NCI-H69 (cell line): ENCODE results near the gene SWAP70.
"Not testable (repeated sequence)": the region's sequence is repeated elsewhere in the genome, so short reads cannot be mapped to it uniquely, and the experiment has no call there.

Experiments used
- DNase-seq: peaks from one replicate; lab custom pipeline; 2025; lab: John Stamatoyannopoulos, UW

Gene SWAP70

DNA sequence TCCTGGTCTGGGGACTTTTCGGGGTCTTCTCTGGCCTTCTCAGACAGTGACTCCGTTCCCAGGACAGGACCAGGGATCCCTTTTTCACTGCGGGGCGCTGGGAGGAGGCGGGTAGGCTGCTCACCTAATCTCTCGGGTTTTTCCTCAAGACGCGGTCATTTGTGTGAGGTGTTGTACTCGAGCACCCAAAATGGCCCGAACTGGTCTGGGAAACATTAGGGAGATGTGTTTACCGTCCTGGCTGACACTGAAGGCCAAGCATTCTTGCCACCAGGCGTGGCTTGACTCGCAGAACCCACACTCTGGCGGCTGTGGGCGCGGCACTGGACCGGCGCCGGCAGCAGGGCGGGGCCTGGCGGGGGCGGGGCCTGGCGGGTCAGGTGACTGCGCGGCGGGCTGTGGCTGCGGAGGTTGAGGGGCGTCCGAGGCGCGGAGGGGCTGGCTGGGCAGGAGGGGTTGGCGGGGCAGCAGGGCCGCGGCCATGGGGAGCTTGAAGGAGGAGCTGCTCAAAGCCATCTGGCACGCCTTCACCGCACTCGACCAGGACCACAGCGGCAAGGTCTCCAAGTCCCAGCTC, at the start of gene SWAP70:
Gene SWAP70, plus strand, starts transcription at position 379 of the 577 bp plus-strand sequence. Its CDS starts 103 bp downstream, at position 482.
- peak; percentile 84 for DNase-seq

DNA sequence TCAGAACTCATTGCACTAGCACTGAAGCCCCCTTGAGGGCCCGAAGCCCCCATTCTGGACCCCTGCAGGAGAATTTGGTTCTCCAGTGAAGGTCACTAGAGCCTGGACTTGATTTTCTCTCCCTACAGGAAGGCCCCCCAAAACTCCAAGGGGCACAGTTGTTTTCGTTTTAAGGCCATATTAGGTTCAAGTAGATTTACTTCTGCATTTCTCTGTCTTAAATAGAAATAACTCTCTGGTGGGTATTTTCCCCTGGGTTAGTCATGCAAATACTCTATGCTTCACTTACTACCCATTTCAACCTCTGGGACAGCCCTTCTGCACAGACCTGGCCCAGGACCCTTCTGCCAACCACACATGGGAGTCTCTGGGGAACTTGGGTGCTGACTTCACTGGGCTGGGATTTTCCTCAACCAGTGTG, 48.8 kb upstream of the SWAP70 start:
- no peak for DNase-seq

DNA sequence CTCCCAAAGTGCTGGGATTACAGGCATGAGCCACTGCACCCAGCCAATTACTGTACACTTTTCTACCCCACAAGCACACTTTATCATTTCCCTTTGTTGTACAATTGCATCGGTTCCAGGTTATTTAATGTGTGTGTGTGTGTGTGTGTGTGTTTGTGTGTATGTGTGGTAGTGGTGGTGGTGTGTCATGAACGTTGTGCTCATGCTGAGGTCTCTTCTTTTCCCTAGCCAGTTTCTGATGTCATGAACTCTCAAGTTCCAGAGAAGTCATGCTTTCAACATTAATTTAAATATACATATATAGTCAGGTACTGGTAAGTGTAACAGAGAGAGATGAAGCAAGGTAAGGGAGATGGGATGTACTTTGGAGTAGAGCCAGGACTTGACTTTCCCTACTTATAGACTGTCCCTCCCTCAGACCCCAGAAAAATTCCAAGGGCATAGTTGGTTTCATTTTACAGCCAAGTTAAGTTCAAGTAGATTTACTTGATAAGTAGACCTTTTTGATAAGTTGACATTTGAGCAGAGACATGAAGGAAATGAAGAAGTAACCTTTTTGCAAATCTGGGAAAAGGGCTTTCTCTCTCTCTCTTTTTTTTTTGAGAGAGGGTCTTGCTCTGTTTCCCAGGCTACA, 47.7 kb upstream of the SWAP70 start:
- DNase-seq, result no peak

DNA sequence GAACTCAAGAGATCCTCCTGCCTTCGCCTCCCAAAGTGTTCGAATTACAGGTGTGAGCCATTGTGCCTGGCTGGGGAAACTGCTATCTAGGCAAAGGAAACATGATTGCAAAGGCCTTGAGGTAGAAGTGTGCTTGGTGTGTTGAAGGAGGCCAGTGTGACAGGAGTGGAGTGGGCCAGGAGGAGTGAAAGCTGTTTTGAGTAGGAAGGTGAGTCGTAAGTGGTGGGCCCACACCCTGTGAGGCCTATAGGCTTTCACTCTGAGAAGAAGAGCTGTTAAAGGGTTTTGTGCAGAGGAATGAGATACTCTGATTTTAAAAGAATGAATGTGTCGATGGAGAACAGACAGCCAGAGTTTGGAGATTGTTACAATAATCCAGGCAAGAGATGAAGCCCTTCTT, 47.0 kb upstream of the SWAP70 start:
- no peak for DNase-seq

DNA sequence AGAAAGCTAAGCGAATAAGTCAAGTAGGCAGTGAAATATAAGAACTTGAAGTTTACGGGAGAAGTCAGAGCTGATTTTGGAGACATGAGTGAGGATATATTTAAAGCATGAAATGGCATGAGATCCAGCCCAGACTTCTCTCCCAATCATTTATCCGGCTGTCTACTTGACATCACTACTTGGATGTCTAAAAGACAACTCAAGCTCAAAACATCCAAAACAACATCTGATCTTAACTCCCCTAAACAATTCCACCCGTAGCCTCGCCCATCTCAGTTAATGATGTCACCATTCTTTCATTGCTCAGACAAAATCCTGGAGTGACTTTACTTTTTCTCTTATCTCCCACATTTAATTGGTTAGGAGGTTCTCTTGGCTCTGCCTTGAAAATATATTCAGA, 45.9 kb upstream of the SWAP70 start:
- DNase-seq, result no peak

DNA sequence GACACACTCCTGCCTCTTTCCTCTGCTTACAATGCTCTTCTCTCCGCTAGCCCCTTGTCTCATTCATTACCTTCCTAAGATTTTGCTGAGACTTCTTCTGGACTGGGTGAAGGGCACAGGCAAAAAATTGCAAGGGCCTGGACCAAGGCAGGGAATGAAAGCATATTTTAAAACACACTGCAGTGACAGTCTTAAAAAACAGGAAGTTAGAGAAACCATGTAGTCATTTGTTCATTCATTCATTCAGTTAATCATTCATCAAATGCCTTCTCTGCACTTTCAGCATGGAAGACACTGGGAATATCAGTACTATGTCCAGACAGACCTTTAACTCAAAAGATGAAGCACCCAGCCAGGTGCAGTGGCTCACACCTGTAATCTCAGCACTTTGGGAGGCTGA, 44.9 kb upstream of the SWAP70 start:
- DNase-seq, result no peak

DNA sequence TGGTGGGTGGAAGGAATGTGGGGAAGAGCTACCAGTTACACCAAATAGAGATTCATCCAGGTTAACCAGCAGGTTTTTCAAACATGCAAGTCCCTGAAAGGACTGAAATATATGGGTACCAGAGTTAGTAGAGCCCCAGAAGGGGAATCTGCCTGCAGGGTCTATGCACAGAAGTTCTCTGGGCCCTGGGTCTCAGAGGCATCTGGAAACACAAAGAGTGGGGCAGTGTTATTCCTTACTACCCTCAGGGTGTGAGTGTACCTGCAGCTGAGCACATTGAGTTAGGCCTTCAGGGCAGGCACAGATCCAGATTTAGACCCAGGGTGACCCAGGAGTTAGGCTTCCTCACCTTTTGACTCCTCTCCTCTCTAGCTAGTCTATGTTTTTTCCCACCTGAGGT, 43.9 kb upstream of the SWAP70 start:
- DNase-seq, result no peak

DNA sequence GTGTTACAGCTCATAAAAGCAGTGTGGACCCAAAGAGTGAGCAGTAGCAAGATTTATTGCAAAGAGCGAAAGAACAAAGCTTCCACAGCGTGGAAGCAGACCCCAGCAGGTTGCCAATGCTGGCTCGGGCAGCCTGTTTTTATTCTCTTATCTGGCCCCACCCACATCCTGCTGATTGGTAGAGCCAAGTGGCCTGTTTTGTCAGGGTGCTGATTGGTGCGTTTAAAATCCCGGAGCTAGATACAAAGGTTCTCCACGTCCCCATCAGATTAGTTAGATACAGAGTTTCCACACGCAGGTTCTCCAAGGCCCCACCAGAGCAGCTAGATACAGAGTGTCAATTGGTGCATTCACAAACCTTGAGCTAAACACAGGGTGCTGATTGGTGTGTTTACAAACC, 41.5 kb upstream of the SWAP70 start:
- DNase-seq, result not testable (repeated sequence)

DNA sequence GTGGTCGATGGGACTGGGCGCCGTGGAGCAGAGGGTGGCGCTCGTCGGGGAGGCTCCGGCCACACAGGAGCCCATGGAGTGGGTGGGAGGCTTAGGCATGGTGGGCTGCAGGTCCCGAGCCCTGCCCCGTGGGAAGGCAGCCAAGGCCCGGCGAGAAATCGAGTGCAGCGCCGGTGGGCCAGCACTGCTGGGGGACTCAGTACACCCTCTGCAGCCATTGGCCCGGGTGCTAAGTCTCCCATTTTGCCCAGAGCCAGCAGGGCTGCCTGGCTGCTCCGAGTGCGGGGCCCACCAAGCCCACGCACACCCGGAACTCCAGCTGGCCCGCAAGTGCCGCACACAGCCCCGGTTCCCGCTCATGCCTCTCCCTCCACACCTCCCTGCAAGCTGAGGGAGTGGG, 40.8 kb upstream of the SWAP70 start:
- DNase-seq, result not testable (repeated sequence)

DNA sequence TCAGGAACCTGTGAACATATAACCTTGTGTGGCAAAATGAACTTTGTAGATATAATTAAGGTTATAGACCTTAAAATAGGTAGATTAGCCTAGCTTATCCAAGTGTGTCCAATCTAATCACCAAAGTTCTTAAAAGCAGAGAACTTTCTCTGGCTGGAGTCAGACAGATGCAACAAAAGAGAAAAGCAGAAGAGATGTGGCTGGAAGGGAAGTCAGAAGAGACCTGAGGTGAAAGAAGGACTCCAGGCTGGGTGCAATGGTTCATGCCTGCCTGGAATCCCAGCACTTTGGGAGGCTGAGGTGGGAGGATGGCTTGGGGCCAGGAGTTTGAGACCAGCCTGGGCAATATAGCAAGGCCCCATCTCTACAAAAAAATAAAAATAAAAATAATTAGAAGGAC, 39.4 kb upstream of the SWAP70 start:
- DNase-seq, result no peak

DNA sequence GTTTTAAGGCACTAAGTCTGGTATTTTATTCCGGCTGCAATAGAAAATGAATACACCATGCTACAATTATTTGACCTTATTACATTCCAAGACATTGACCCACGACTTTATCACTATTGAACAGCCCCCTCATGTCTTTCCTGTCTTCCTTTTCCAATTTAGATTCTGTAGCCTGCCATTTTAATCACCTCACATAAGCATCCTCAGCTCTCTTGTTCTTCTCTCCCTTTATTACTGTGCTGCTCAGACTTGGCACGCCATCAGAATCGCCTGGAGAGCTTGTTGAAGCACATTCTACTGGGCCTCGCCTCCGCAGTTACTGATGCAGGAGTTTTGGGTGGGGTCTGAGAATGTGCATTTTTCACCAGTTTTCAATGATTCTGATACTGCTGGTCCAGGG, 38.7 kb upstream of the SWAP70 start:
- DNase-seq, result no peak

DNA sequence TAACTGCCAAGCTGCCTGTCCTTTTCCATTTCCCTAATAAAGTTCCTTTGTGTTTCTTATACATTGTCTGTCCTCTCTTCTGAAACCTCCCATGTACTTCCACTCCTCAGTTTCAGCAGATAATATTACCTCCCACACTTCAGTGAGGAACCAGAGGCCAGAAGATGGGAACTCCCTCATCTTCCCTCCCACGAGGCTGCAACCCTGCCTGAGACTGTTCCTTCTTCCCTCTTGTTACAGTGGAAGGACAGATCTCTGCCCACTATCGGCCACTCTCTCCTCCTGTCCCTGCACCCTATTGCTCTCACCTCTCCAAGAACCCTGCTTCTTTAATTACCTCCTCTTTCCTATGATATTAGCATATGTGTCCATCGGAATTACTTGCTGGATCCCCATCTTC, 38.1 kb upstream of the SWAP70 start:
- DNase-seq, result no peak

DNA sequence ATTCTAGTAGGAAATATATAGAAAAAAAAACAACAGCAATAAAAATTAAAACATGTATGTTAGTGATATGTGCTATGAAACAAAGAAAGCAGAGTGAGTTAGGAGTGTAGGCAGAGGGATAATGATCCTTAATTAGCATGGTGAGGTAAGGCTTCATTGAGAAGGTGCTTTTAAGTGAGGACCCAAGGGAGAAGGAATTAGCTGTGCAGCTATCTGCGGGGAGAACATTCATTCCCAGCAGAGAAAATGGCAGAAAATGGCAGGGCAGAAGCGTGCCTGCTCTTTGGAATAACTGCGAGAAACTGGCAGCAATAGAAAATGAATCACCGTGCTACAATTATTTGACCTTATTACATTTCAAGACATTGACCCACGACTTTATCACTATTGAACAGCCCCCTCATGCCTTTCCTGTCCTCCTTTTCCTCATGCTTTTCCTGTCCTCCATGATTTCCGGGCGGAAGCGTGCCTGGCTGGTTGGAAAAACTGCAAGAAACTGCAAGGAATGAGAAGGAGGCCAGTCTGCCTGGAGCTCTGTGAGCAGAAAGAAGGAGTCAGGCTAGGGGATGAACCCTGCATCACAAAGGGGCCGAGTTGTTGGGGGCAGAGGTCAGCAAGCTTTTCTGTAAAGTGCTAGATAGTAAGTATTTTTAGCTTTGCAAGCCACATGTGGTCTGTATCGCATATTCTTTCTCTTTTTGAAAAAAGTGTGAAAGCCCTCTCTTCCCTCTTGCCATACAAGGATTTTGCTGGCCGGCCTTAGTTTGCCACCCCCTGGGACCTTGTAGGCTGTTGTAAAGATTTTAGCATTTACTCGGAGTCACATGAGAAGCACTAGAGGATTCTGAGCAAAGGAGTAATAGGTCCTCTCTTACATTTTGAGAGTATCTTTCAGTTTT, 37.1 kb upstream of the SWAP70 start:
- peak; percentile 95 for DNase-seq

DNA sequence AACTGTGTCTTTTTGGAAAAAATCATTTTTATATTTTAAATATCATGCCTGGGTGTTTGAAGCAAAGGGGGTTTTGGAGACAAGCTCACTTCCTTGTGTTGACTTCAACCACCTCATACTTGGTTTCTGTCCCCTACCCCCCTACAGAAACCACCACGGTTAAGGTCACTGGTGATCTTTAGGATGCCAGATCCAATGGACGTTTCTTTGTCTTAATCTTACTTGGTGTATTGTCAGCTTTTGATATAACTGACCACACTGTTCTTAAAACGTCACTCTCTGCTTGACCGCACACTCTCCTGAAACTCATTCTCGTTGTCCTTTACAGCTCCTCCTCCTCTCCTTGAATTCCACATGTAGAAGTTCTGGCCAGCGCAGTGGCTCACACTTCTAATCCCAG, 34.8 kb upstream of the SWAP70 start:
- DNase-seq, result no peak

DNA sequence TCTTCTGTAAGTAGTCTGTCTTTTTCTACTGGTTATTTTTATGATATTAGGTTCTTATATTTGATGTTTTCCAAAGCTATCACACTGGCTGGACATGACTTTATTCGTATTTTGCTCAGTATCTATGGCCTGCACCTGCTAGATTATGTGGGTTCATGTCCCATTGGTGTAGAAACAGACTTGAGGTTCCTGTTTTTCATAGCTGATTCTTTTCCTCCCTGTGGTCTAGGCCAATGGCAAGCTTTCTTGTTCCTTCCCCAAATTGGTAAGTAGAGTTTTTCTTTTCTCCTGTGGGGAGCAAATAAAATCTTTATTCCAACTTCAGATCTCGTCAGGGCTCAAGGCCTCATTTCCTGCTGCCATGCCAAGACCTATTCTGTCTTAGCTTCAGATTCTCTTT, 30.2 kb upstream of the SWAP70 start:
- DNase-seq, result no peak

DNA sequence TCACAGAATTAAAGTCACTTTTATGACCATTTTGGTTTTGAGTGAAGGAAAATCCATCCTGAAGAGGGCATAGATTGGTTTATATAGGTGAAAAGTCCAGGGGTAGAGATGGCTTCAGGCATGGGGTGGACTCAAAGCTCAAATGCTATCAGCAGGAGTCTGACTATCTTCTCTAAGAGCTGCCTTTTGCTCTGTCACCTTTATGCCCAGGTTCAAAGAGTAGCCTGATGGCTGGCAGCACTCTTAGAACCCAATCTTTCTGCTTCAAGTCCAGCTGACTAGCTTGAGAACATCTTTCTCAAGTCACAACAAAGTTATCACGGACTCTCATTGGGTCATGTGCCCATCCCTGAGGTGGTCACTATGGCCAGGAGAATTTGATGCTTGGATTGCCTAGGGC, 27.2 kb upstream of the SWAP70 start:
- no peak for DNase-seq

DNA sequence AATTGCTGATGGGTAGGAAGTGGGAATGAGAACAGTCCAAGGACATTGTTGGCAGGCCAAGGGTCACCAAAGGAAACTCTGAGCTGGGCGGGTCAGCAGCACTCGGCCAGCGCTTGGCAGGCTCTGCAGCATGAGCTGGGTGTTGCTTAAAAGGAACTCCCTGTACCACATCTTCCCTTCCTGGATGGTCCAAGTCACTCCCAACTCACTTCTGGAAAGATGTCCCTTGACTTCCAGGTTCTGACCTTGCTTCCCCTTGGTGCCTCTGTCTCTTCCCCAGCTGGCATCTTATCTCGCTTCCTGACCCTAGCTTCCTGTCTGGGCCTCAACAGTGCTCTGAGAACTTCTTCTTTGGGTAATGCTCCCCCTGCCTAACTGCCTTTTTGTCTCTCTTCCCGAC, 24.8 kb upstream of the SWAP70 start:
- DNase-seq, result no peak

DNA sequence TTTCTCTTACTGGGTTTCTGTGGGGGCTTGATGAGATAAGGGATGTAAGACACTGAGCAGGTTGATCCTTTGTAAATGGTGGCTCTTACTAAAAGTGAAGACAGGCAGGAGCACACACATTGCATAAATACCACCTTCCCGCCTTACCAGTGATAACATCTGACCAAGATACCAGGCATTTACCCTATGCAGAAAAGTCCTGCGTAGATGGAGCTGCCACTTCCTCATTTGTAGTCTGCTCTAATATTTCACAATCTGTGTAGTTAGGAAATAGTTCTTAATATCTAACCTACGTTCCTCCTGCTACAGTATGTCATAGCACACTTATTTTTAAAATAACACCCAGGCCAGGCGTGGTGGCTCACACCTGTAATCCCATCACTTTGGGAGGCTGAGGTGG, 23.9 kb upstream of the SWAP70 start:
- DNase-seq, result no peak

DNA sequence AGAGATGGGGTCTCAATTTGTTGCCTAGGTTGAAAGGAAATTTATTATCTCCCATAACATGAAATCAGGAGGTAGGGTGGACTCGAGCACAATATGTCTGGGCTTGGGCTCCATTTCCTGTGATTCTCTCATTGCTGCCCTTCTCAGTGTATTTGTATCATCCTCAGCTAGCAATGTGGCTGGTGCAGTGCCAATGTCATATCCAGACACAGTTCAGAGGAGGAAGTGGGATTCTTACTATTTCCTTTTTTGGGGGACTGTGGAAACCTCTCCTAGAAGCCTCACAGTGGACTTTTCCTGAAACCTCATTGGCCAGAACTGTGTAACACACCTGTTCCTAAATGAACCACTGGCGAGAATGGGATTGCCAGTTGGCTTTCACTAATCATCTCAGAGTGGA, 21.0 kb upstream of the SWAP70 start:
- DNase-seq, result no peak

DNA sequence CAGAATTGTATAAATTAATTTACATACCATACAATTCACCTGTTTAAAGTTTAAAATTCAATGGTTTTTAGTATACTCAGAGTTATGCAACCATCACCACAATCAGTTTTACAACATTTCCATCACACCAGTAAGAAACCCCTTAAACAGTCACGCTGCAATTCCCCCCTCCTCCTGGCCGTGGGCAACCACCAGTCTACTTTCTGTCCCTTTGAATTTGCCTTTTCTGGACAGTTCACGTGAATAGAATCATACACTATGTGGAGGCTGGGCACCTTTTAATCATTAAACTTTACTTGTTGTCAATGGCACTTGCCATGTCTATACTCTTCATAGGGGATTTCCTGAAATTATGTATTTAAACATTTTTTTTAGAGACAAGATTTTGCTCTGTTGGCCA, 20.1 kb upstream of the SWAP70 start:
- DNase-seq, result no peak

DNA sequence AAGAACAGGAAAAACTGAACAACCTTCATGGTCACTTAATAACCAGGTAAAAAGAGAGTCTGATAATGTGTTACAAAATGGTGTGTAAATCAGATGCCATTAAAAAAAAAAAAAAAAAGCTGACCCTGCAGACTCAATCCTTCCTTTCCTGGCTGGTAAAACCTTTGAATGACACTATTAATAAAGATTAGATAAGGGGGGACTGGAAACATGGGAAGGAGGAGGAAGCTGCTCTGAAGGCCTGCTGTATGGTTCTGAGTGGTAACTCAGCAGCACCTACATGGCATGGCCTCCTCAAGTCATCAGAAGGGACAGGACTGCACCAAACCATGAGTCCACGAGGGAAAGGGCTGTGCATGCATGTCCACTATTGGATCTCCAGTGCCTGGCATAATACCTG, 18.0 kb upstream of the SWAP70 start:
- DNase-seq, result no peak

DNA sequence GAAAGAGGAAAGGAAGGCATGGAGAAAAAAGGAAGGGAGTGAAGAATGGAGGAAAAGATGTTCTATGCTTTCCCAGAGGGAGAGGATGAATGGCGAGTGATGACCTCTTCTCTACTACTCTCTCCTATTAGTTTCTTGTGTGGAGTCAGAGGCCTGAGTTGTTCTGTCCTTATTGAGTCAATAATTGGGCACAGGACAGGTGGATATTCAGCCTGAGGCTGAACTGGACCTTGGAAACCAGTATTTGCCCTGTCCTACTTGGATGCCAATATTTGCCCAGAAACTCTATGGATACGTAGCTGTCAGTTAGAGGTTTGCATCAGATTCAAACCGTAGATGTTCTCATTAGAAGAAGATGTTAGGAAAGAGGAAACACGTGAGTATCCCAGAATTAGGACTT, 17.6 kb upstream of the SWAP70 start:
- no peak for DNase-seq

DNA sequence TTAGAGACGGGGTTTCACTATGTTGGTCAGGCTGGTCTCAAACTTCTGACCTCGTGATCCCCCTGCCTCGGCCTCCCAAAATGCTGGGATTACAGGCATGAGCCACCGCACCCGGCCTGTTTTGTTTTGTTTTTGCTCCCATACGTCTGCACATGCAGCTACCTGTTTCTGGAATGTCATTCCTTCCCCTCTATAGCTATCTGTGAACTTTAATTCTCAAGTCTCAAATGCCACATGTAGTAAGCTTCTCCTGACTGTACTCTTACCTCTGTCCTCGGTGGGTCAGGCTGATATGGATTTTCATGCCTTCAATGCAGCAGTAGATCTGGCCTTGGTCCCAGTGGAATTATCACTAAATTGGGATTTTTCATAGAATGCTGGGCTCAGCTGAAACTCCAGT, 12.4 kb upstream of the SWAP70 start:
- DNase-seq, result no peak
